T-cell (primary cell): ENCODE data around the gene VKORC1. TPM values are rescaled to one million over a fixed set of nuclear protein-coding genes. Genes with fewer than 3 reads are reported as not detected.

ENCODE experiments used
- ATAC-seq, 4 experiments: fragments of 200-7000 bp in 3 of 4; fragments of 150-1000 bp in 1 of 4; cut with Tn5 transposase; replicated peaks in 1 of 4; 1 replicate in 3 of 4; 2 replicates in 1 of 4; pipeline ENCODE4 v1.10.0; 2021; ENCODE audit warnings: moderate library complexity in 3 of 4, mild to moderate bottlenecking in 2 of 4, moderate number of reproducible peaks in 1 of 4
- CTCF ChIA-PET, 2 donors: fragments of 300-600 bp; sonication (Branson Sonifier 250); formaldehyde crosslinking; loops; one replicate each; lab custom pipeline; 2022; ENCODE audit warnings: antibody characterized with exemption in 2 of 2; lab: Charles Lee
- POLR2A ChIA-PET, 2 donors: fragments of 300-600 bp; sonication (Branson Sonifier 250); formaldehyde crosslinking; loops; one replicate each; lab custom pipeline; 2022; ENCODE audit warnings: antibody characterized with exemption in 2 of 2; lab: Charles Lee
- DNase-seq, 35 experiments: peaks; one replicate each; pipeline versions ENCODE4 v3.0.0 to v3.0.0-alpha.2; 2013 to 2023
- H3K27ac ChIP-seq: one replicate; pipeline ENCODE4 v1.5.1; 2013; ENCODE audit warnings: low read length
- H3K27me3 ChIP-seq, 2 experiments: replicated peaks in 1 of 2; 1 replicate in 1 of 2; 2 replicates in 1 of 2; pipeline versions ENCODE4 v1.6.1 to v1.7.0; 2013; ENCODE audit warnings: low read length in 1 of 2, mixed read lengths in 1 of 2; ENCODE audit not compliant: control insufficient read depth in 2 of 2, insufficient read depth in 2 of 2; ENCODE audit errors: extremely low read depth in 1 of 2
- H3K36me3 ChIP-seq, 2 donors: 1 replicate in 1 of 2; 2 replicates in 1 of 2; pipeline versions ENCODE4 v1.6.1 to v1.7.0; 2013; ENCODE audit warnings: low read length in 1 of 2; ENCODE audit not compliant: control insufficient read depth in 2 of 2, insufficient read depth in 1 of 2; ENCODE audit errors: extremely low read depth in 1 of 2
- H3K4me1 ChIP-seq, 2 experiments: 1 replicate in 1 of 2; 2 replicates in 1 of 2; pipeline versions ENCODE4 v1.6.1 to v1.7.0; 2013; ENCODE audit warnings: low read length in 2 of 2, mixed read lengths in 1 of 2; ENCODE audit not compliant: insufficient read depth in 2 of 2, control insufficient read depth in 1 of 2; ENCODE audit errors: extremely low read depth in 1 of 2
- H3K4me3 ChIP-seq, 2 donors: 1 replicate in 1 of 2; 2 replicates in 1 of 2; pipeline versions ENCODE4 v1.5.1 to v1.7.0; 2013; ENCODE audit warnings: mild to moderate bottlenecking in 2 of 2, low read length in 1 of 2, moderate library complexity in 1 of 2; ENCODE audit not compliant: control insufficient read depth in 1 of 2; ENCODE audit errors: extremely low read depth in 1 of 2
- H3K9me3 ChIP-seq: 2 replicates; pipeline ENCODE4 v1.7.0; 2013
- H3K27ac Mint-ChIP-seq, 2 donors: one replicate each; pipeline ENCODE4 v1.8.0; 2020 to 2021; ENCODE audit warnings: mild to moderate bottlenecking in 2 of 2, mixed read lengths in 2 of 2
- H3K27me3 Mint-ChIP-seq, 2 donors: one replicate each; pipeline ENCODE4 v1.8.0; 2021 to 2022; ENCODE audit warnings: mixed read lengths in 2 of 2
- H3K36me3 Mint-ChIP-seq: one replicate; pipeline ENCODE4 v1.8.0; 2021; ENCODE audit warnings: mixed read lengths
- H3K4me1 Mint-ChIP-seq, 3 donors: one replicate each; pipeline ENCODE4 v1.8.0; 2020 to 2022; ENCODE audit warnings: mixed read lengths in 3 of 3, mild to moderate bottlenecking in 1 of 3
- H3K4me3 Mint-ChIP-seq, 3 donors: one replicate each; pipeline ENCODE4 v1.8.0; 2020 to 2022; ENCODE audit warnings: mild to moderate bottlenecking in 3 of 3, mixed read lengths in 3 of 3, moderate library complexity in 3 of 3
- H3K9me3 Mint-ChIP-seq, 3 donors: one replicate each; pipeline ENCODE4 v1.8.0; 2020 to 2022; ENCODE audit warnings: mixed read lengths in 3 of 3
- WGBS: methylation state at CpG from one replicate; pipeline ENCODE4 v1.1.5; 2013; ENCODE audit warnings: missing lambda C conversion rate; ENCODE audit not compliant: insufficient coverage; 5-methylcytosine and 5-hydroxymethylcytosine counted together
- total RNA-seq, 35 experiments: library from RNA in 6 of 35; stranded (reverse) in 6 of 35; fragments of 120-200 nt in 1 of 35; gene quantifications; one replicate each; pipeline versions ENCODE4 v1.2.1 to v1.2.4 and lab custom pipeline; 2013 to 2026

The VKORC1 gene
- total RNA-seq, 5 donors from 2014 or later (not counting 1 experiment from before 2014, with no cell fraction given) = 31.8 to 66.4 (median 56.9) TPM

DNA sequence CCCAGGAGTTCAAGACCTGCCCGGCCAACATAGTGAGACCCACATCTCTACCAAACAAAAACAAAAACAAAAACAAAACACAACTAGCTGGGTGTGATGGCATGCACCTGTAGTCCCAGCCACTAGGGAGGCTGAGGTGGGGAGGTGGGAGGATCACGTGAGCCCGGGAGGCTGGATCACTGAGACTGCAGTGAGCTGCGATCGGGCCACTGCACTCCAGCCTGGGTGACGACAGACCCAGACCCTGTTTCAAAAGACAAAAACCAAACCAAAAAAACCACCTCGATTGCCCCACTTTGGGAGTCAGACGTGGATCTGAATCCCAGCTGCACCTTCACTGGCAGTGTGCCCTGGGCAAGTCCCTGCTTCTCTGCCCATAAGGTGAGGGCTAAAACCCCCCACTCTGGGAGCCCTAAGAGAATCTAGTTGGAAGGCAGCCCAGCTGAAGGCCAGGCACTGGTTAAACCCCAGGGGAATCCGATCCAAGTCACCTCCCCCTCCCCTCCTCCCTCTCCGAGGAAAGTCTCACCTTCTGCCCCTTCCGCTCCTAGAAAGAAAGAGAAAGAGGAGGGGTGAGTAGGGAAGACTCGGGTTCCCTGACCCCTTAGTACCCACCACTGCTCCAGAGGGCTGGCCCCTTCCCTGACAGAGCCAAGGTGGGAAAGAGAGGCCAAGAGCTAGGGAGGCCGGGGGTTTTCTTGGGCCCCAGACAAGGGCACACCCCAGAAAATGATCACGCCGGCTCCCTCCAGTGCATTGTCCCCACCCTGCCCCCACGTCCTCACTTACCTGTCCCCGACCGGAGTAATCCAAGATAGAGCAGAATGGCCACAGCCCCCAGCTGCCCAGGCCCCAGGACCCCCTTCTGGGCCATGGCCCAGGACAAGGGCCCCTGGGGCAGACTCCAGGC, 40.3 kb upstream of the VKORC1 start:
- no peak overlapping the region for H3K27ac ChIP-seq
- Mint-ChIP-seq H3K9me3 (no peaks in the 10 kb centered on the region), H3K27me3 (no peaks in the 10 kb centered on the region), H3K36me3 (peaks cover 10% of the 10 kb centered on the region), H3K27ac (no peak overlapping the region), H3K4me1 (no peaks in the 10 kb centered on the region), H3K4me3 (no peak overlapping the region)
- WGBS = 86% methylated on average over 2 of the region's 18 CpGs
- peaks cover 11 to 18% of the 10 kb centered on the region in 2 donors for H3K36me3 ChIP-seq
- no peak overlapping the region for H3K4me3 ChIP-seq
- H3K4me1 ChIP-seq = no peaks in the 10 kb centered on the region
- POLR2A ChIA-PET = interaction anchor here in 1 of 2 donors (0.6 kb wide), 1 partner anchor 22 kb away, joined by 3 read pairs; no protein-coding TSS in a partner anchor
- CTCF ChIA-PET = interaction anchor here in 1 of 2 donors (0.6 kb wide), 1 partner anchor 36 kb away, joined by 3 read pairs; no protein-coding TSS in a partner anchor
- no peaks in the 10 kb centered on the region for H3K9me3 ChIP-seq
- H3K27me3 ChIP-seq = no peaks in the 10 kb centered on the region
- ATAC-seq = no peak
- no peak for DNase-seq

DNA sequence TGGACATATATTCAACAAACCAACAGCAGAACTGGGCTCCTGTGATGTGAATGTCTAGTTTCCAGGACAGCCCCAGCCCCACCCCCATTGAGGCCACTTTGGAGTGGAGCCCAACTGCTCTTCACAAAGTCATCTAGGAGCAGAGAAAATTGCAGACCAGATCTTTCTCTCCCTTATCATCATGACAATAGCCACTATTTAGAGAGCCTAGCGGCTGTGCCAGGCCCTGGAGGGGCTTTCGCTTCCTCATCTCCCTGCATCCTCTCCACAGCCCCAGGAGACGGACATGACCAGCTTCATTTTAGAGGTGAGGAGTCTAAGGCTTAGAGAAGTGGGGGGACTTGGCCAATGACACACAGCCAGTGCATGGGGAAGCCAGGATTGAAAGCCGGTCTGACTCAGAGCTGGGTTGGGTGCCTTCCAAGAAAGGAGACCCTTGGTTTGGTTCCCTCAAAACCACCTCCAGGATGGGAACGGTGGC, 39.5 kb upstream of the VKORC1 start:
- no peak overlapping the region for H3K27ac Mint-ChIP-seq
- POLR2A ChIA-PET = no interaction called here
- Histone ChIP-seq H3K4me3 (no peak overlapping the region), H3K36me3 (peaks cover 15 to 25% of the 10 kb centered on the region in 2 donors), H3K27me3 (no peaks in the 10 kb centered on the region), H3K27ac (no peak overlapping the region), H3K9me3 (no peaks in the 10 kb centered on the region), H3K4me1 (no peaks in the 10 kb centered on the region)
- no peak for ATAC-seq
- CTCF ChIA-PET = interaction anchor here in 1 of 2 donors (0.6 kb wide), 1 partner anchor 35 kb away, joined by 3 read pairs; no protein-coding TSS in a partner anchor
- no peak overlapping the region for H3K4me3 Mint-ChIP-seq
- H3K4me1 Mint-ChIP-seq = no peaks in the 10 kb centered on the region
- 90% methylated on average over 2 of the region's 5 CpGs for WGBS
- no peaks in the 10 kb centered on the region for H3K9me3 Mint-ChIP-seq
- no peaks in the 10 kb centered on the region for H3K27me3 Mint-ChIP-seq
- DNase-seq = no peak
- H3K36me3 Mint-ChIP-seq = peaks cover 10% of the 10 kb centered on the region

- H3K4me1 ChIP-seq = peaks cover 0 to under 1% of the 10 kb centered on the region in 2 experiments
- peaks cover 25 to 31% of the 10 kb centered on the region in 2 donors for H3K36me3 ChIP-seq
- no peak for DNase-seq
- Mint-ChIP-seq H3K27me3 (no peaks in the 10 kb centered on the region), H3K36me3 (peaks cover 10% of the 10 kb centered on the region), H3K27ac (no peak overlapping the region), H3K9me3 (no peaks in the 10 kb centered on the region), H3K4me1 (peaks cover 0 to 2% (median 0%) of the 10 kb centered on the region in 3 donors), H3K4me3 (no peak overlapping the region)
- 82% methylated on average over 4 of the region's 6 CpGs for WGBS
- H3K9me3 ChIP-seq = no peaks in the 10 kb centered on the region
- no peaks in the 10 kb centered on the region for H3K27me3 ChIP-seq
- CTCF ChIA-PET = no interaction called here
- POLR2A ChIA-PET = interaction anchor here in 1 of 2 donors (0.6 kb wide), 1 partner anchor 1304 kb away, joined by 12 read pairs; no protein-coding TSS in a partner anchor
- ATAC-seq = no peak
- no peak overlapping the region for H3K4me3 ChIP-seq
- no peak overlapping the region for H3K27ac ChIP-seq
Measured at GRCh38 chr16:31133046-31133501, 38.5 kb upstream of the VKORC1 start.

GRCh38 chr16:31132303-31132979, 37.8 kb upstream of the VKORC1 start:
- H3K27ac ChIP-seq = no peak overlapping the region
- ATAC-seq = peak in 1 of 4 experiments; percentile 21
- H3K4me3 Mint-ChIP-seq = no peak overlapping the region
- peaks cover 16% of the 10 kb centered on the region for H3K36me3 Mint-ChIP-seq
- H3K9me3 ChIP-seq = no peaks in the 10 kb centered on the region
- no peaks in the 10 kb centered on the region for H3K27me3 Mint-ChIP-seq
- H3K36me3 ChIP-seq = peaks cover 29 to 37% of the 10 kb centered on the region in 2 donors
- H3K27me3 ChIP-seq = no peaks in the 10 kb centered on the region
- no peak overlapping the region for H3K4me3 ChIP-seq
- H3K4me1 ChIP-seq = peaks cover 0 to 3% of the 10 kb centered on the region in 2 experiments
- H3K4me1 Mint-ChIP-seq = peaks cover 0 to 2% (median 0%) of the 10 kb centered on the region in 3 donors
- WGBS = 94% methylated on average over 15 of the region's 20 CpGs
- DNase-seq = no peak
- ChIA-PET POLR2A (interaction anchor here in 1 of 2 donors (0.6 kb wide), 1 partner anchor 1303 kb away, joined by 12 read pairs; no protein-coding TSS in a partner anchor), CTCF (interaction anchor here in 1 of 2 donors (0.5 kb wide), 1 partner anchor 116 kb away, joined by 5 read pairs; no protein-coding TSS in a partner anchor)
- H3K9me3 Mint-ChIP-seq = no peaks in the 10 kb centered on the region
- H3K27ac Mint-ChIP-seq = no peak overlapping the region

DNA sequence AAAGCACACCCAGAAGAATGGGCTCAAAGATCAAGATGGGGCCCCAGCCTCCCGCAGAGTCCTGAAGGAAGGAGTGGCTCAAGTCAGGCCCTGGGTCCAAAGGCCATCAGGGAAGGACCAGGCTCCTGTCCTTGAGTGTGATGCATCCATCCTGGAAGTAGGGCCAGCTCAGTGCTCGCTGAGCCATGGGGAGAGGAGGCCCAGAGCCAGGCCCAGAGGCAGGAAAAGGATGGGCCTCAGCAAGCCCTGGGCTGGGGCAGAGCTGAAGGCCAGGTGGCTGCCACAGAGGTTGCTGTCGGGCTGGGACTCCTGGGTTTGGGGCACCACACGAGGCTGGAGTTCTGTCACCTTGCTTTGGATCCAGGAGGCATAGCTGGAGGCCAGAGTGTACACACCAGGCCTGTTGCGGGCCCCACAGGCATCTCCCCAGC, 37.3 kb upstream of the VKORC1 start:
- Histone ChIP-seq H3K36me3 (peaks cover 29 to 43% of the 10 kb centered on the region in 2 donors), H3K9me3 (no peaks in the 10 kb centered on the region), H3K27ac (no peak overlapping the region), H3K27me3 (no peaks in the 10 kb centered on the region), H3K4me3 (no peak overlapping the region), H3K4me1 (peaks cover 0 to 3% of the 10 kb centered on the region in 2 experiments)
- Mint-ChIP-seq H3K27ac (no peak overlapping the region), H3K27me3 (no peaks in the 10 kb centered on the region), H3K4me1 (peaks cover 0 to 2% (median 0%) of the 10 kb centered on the region in 3 donors), H3K4me3 (no peak overlapping the region), H3K9me3 (no peaks in the 10 kb centered on the region), H3K36me3 (peaks cover 16% of the 10 kb centered on the region)
- ChIA-PET POLR2A (interaction anchor here in 1 of 2 donors (0.5 kb wide), 1 partner anchor 11 kb away, joined by 3 read pairs; no protein-coding TSS in a partner anchor), CTCF (interaction anchor here in 1 of 2 donors (0.5 kb wide), 1 partner anchor 115 kb away, joined by 5 read pairs; no protein-coding TSS in a partner anchor)
- DNase-seq (no peak), ATAC-seq (no peak)
- WGBS = 93% methylated on average over 5 of the region's 5 CpGs
